ENCODE data around the gene MIOX.

The MIOX gene

GRCh38 chr22:50474710-50475651 lies 11.7 kb upstream of the MIOX start, which contains the start of gene SBF1:
Gene SBF1 (minus strand): TSS chr22:50475035. CDS start chr22:50474840, 195 bp downstream.
- peak; percentile 91 to 93 for DNase-seq

- no peak for DNase-seq
Measured at GRCh38 chr22:50475652-50476002, 11.0 kb upstream of the MIOX start.

GRCh38 chr22:50476868-50477267 lies 9.8 kb upstream of the MIOX start:
- no peak for DNase-seq

GRCh38 chr22:50477923-50478322 lies 8.7 kb upstream of the MIOX start:
- no peak for DNase-seq

- no peak for DNase-seq
Measured at GRCh38 chr22:50479721-50480120, 6.9 kb upstream of the MIOX start.

GRCh38 chr22:50481045-50481439 lies 5.6 kb upstream of the MIOX start:
- no peak for DNase-seq

GRCh38 chr22:50481440-50482106 lies 5.1 kb upstream of the MIOX start, which contains the start of gene ADM2:
Gene ADM2 (plus strand): TSS chr22:50481543. CDS start chr22:50481848, 305 bp downstream.
- peak; percentile 73 to 79 for DNase-seq

GRCh38 chr22:50482107-50483074 lies 4.3 kb upstream of the MIOX start:
- DNase-seq = no peak

GRCh38 chr22:50483106-50483505 lies 3.6 kb upstream of the MIOX start:
- no peak for DNase-seq

GRCh38 chr22:50483556-50483955 lies 3.1 kb upstream of the MIOX start:
- no peak for DNase-seq

GRCh38 chr22:50483977-50484853 lies 2.4 kb upstream of the MIOX start:
- no peak for DNase-seq

GRCh38 chr22:50485221-50486131 lies 1.2 kb upstream of the MIOX start:
- no peak for DNase-seq

GRCh38 chr22:50487290-50488005 lies 789 bp downstream of the MIOX start:
- DNase-seq = no peak

- DNase-seq = no peak
Measured at GRCh38 chr22:50488006-50488677, 1.5 kb downstream of the MIOX start.

GRCh38 chr22:50488886-50489285 lies 2.2 kb downstream of the MIOX start:
- no peak for DNase-seq

GRCh38 chr22:50489363-50490243 lies 2.9 kb downstream of the MIOX start:
- no peak for DNase-seq

GRCh38 chr22:50490531-50491308 lies 4.1 kb downstream of the MIOX start:
- peak in 1 of 2 experiments; percentile 33 for DNase-seq

All from activated T-cell treated with anti-CD3 and anti-CD28 coated beads, Interleukin-2, amount 50 U/mL, for 48 hours (primary cell).